Measurements from ENCODE around the gene LGI2.

Gene LGI2

DNA sequence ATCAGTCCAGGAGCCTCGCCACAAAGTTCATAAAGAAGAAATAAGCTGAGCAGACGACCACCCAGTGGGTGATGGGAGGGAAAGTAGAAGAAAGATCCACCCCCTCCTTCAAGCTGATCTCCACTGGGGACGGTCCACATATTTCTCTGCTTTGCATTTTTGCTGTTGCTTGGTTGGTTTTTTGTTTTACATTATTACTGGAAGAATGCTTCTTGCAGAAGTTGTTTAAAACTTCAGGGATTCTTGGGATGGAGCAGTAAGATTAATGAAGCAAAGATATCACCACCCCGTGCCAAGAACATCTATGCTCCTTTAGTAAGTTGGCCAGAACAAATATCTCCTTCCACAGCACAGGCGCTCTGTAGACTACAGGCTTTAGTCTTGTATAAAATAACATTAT lies 30.1 kb downstream of the LGI2 start:
- TF ChIP-seq, protein P1, sequence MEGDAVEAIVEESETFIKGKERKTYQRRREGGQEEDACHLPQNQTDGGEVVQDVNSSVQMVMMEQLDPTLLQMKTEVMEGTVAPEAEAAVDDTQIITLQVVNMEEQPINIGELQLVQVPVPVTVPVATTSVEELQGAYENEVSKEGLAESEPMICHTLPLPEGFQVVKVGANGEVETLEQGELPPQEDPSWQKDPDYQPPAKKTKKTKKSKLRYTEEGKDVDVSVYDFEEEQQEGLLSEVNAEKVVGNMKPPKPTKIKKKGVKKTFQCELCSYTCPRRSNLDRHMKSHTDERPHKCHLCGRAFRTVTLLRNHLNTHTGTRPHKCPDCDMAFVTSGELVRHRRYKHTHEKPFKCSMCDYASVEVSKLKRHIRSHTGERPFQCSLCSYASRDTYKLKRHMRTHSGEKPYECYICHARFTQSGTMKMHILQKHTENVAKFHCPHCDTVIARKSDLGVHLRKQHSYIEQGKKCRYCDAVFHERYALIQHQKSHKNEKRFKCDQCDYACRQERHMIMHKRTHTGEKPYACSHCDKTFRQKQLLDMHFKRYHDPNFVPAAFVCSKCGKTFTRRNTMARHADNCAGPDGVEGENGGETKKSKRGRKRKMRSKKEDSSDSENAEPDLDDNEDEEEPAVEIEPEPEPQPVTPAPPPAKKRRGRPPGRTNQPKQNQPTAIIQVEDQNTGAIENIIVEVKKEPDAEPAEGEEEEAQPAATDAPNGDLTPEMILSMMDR (conservative IDR thresholded peaks at IDR 0.05; ENCODE audit: low read depth, low read length) = no peak
- no peak for DNase-seq (ENCODE audit: low read depth)
- no peak overlapping the region for H3K4me3 ChIP-seq (ENCODE audit: low read length)

DNA sequence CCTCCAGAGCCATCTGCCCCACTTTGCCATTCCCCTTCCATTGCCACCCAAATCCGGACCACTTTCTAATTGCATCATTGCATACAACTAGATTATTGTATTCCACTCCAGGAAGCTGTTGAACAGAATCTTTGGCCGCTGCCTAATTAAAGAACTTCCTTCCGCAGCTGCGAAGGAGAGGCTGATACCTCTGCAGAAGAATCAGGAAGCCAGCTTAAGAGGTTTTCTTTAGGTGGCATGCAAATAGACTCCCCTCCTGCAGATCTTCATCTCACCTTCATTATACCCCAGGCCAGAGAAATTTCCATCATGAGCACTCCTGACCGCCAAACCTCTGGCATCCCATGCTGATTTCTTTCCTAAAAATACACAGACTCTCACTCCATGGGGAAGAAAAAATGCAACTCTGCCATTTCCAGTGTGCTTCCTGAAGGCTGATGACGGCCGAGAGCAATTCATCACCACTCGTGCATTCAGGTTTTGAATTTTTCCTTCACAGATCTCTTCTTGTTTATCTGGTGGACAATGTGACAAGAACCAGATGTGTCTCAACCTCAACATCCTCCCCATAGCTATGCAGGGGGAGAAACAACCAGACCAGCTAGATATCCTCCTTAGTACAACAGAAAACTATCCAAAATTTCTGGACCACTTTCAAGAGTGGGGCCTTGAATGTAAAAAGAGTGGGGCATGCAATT lies 31.2 kb downstream of the LGI2 start:
- no peak for DNase-seq (ENCODE audit: low read depth)

DNA sequence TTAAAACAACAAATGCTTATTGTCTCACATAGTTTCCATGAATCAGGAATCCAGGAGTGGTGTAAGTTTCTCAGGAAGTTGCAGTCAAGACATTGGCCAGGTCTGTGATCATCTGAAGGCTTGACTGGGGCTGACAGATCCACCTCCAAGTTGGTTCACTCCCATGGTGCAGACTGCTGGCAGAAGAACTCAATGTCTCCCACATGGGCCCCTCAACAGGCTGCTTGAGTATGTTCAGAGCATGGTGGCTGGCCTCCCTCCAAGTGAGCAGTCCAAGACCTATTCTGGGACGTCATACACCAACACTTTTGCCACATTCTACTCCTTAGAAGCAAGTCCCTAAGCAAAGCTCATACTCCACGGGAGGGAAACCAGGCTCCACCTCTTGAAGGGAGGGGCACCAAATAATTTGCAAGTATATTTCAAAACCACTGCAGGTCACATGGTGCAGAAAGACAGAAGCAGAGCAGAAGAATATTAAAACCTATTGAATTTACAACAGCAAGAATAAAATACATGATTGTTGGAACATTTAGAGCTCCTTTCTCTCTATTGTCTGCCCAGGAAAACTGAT lies 35.3 kb downstream of the LGI2 start:
- TF ChIP-seq, protein P1 (conservative IDR thresholded peaks at IDR 0.05; ENCODE audit: low read depth, low read length) = no peak
- DNase-seq (ENCODE audit: low read depth) = no peak
- H3K4me3 ChIP-seq (ENCODE audit: low read length) = no peak overlapping the region

More for the DNA sequence above, 31.2 kb downstream of the LGI2 start:
- TF ChIP-seq, protein P1 (conservative IDR thresholded peaks at IDR 0.05; ENCODE audit: low read depth, low read length) = no peak
- no peak overlapping the region for H3K4me3 ChIP-seq (ENCODE audit: low read length)

DNA sequence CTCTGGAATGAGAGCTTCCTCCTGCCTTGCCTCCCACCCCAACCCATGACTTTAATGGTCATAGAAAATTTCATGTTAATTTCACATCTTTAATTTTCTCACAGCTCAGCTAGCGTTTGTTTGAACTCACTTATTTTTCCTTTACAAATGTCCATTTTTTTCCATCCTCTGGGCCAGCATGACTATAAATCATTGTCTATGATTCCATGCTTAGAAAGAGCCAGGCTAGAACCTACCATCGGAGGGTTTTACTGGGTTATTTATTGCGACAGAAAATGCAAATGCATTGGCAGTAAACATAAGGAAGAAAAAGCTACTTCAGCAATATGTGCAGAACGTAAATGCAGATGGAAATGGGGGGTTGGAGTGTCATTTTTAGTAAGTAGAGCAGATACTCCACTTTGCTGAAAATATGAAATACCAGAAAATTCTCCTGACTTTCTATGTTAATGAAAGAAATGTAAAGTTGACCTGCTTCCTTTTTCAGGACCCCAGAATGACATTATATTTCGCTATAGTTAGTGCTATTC lies 37.1 kb downstream of the LGI2 start:
- H3K4me3 ChIP-seq (ENCODE audit: low read length) = no peak overlapping the region
- TF ChIP-seq, protein P1 (conservative IDR thresholded peaks at IDR 0.05; ENCODE audit: low read depth, low read length) = no peak
- DNase-seq (ENCODE audit: low read depth) = no peak

DNA sequence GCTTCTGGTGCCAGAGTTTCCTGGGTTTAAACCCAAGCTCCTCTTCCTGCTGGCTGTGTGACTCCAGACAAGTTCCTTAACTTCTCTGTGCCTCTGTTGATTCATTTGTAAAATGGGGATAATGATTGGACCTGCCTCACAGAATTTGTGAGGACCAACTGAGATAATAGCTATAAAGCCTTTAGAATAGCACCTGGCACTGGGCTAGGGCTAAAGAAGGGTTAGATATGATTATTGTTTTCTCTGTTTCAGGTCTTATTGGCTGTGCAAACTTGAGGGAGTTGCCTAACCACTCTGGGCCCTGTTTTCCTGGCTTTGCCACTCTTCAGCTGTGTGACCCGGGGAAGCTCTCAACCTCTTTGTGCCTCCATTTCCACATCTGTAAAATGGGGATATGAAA lies 37.8 kb downstream of the LGI2 start:
- TF ChIP-seq, protein P1 (conservative IDR thresholded peaks at IDR 0.05; ENCODE audit: low read depth, low read length) = no peak
- no peak for DNase-seq (ENCODE audit: low read depth)
- H3K4me3 ChIP-seq (ENCODE audit: low read length) = no peak overlapping the region

DNA sequence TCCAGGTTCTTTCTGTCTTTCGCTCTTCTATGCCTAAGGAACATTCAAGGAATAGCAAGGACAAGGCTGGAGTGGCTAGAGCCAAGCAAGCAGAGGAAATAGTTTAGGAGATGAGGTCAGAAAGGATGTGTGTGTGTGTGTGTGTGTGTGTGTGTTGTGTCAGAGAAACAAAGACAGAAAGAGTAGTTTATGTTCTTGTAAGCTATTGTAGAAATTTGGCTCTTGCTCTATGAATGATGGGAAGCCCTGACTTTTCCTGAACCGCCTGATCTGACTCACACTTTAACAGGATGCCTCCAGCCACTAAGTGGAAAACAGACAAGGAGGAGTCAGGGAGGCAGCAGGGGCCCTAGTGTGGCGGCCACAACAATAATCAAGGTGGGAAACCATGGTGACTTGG lies 39.7 kb downstream of the LGI2 start:
- DNase-seq (ENCODE audit: low read depth) = no peak
- H3K4me3 ChIP-seq (ENCODE audit: low read length) = no peak overlapping the region
- TF ChIP-seq, protein P1 (conservative IDR thresholded peaks at IDR 0.05; ENCODE audit: low read depth, low read length) = no peak

DNA sequence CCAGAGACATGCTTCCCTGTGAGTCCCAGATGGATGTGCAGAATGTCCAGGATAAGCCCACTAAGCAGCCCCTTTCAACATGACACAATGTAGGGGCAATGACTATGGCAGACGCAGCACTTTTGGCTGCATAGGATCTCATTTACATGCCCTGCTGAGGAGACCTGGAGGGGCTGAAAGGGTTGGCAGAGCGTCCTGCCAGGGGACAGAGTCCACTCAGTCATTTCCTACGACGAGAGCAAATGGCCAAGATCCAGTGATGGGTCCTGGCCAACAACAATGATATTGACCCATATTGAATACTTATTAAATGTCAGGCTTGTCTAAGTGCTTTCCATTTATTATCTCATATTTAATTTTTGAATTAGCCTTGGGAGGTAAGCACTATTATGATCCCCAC lies 41.4 kb downstream of the LGI2 start:
- H3K4me3 ChIP-seq (ENCODE audit: low read length) = no peak overlapping the region
- TF ChIP-seq, protein P1 (conservative IDR thresholded peaks at IDR 0.05; ENCODE audit: low read depth, low read length) = no peak
- no peak for DNase-seq (ENCODE audit: low read depth)

Data from retinal pigment epithelial cell (primary cell).